ENCODE measurements around the gene SCAMP3. TPM values are rescaled to one million over a fixed set of nuclear protein-coding genes. Genes with fewer than 3 reads are reported as not detected.
A peak's percentile ranks its signal among the peaks of the same experiment; 100 is the strongest.
"Not testable (repeated sequence)": the region's sequence is repeated elsewhere in the genome, so short reads cannot be mapped to it uniquely, and the experiment has no call there.

SCAMP3 gene
- total and polyA plus RNA-seq, 8 donors = 7.0 to 48.4 (median 28.7) TPM

DNA sequence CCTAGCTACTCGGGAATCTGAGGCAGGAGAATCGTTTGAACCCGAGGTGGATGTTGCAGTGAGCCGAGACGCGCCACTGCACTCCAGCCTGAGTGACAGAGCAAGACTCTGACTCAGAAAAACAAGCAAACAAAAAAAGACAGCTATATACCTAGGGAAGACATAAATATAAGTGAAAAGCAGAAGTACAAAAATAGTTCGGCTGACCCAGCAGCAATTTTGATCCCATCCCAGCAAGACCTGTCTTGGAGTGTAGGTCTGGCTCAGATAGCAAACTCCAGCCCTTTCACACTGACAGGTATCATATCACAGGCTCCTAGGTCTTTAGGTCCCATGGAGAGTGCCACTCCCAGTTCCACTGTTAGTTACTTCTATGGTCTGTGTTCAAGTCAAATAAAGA lies 39.1 kb downstream of the SCAMP3 start:
- 74 to 86% (median 83%) methylated on average over 7 of the region's 7 CpGs for WGBS, 5 donors
- no peak overlapping the region for H3K4me3 ChIP-seq
- DNase-seq = no peak
- no peaks in the 10 kb centered on the region for H3K27me3 ChIP-seq
- H3K9me3 ChIP-seq = no peaks in the 10 kb centered on the region
- peaks cover 11 to 49% (median 28%) of the 10 kb centered on the region in 4 donors for H3K4me1 ChIP-seq
- TF ChIP-seq POLR2A (IDR thresholded peaks at IDR 0.05) = no peak
- TF ChIP-seq, protein P1, sequence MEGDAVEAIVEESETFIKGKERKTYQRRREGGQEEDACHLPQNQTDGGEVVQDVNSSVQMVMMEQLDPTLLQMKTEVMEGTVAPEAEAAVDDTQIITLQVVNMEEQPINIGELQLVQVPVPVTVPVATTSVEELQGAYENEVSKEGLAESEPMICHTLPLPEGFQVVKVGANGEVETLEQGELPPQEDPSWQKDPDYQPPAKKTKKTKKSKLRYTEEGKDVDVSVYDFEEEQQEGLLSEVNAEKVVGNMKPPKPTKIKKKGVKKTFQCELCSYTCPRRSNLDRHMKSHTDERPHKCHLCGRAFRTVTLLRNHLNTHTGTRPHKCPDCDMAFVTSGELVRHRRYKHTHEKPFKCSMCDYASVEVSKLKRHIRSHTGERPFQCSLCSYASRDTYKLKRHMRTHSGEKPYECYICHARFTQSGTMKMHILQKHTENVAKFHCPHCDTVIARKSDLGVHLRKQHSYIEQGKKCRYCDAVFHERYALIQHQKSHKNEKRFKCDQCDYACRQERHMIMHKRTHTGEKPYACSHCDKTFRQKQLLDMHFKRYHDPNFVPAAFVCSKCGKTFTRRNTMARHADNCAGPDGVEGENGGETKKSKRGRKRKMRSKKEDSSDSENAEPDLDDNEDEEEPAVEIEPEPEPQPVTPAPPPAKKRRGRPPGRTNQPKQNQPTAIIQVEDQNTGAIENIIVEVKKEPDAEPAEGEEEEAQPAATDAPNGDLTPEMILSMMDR (IDR thresholded peaks at IDR 0.05) = no peak
- TF ChIP-seq EP300 (IDR thresholded peaks at IDR 0.05) = no peak
- H3K36me3 ChIP-seq = no peaks in the 10 kb centered on the region
- H3K27ac ChIP-seq = no peak overlapping the region
- intact Hi-C loops (cut with DNase I; ENCODE audit: low total_unique reads) = loop anchor here (10.0 kb wide), 1 partner anchor 48 kb away; the partner anchor contains the start of genes KRTCAP2 and TRIM46

DNA sequence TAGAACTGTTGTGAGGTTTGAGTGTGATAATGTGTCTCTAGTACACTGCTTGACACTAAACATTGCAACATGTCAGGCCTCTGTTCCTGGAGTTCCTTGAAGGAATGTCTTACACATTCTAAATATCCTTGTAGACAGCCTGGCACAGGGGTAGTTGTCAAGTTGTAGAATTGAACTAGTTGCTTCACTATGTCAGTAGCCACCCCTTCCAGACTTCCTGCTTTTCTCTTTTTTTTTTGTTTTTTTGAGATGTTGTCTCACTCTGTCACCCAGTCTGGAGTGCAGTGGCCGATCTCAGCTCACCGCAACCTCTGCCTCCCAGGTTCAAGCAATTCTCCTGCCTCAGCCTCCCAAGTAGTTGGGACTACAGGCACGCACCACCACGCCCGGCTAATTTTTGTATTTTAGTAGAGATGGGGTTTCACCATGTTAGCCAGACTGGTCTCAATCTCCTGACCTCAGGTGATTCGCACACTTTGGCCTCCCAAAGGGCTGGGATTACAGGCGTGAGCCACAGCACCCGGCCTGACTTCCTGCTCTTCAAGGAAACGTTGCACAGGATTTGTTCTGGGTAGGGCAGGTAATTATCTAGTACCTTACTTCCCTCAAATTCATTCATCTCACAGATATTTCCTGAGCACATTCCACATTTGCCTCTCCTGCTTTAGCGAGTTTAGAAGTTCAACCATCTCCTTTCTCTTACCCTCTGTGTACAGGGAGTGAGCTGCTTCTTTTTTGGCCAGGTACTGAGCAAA lies 41.8 kb downstream of the SCAMP3 start:
- H3K4me1 ChIP-seq = peaks cover 5 to 28% (median 11%) of the 10 kb centered on the region in 4 donors
- H3K9me3 ChIP-seq, DNase-seq, H3K36me3 ChIP-seq, H3K27ac ChIP-seq, H3K27me3 ChIP-seq, H3K4me3 ChIP-seq: not testable (repeated sequence)
- 81 to 87% (median 84%) methylated on average over 10 of the region's 10 CpGs for WGBS, 5 donors
- intact Hi-C loops (cut with DNase I; ENCODE audit: low total_unique reads) = loop anchor here (10.0 kb wide), 1 partner anchor 46 kb away; the partner anchor contains the start of genes KRTCAP2 and TRIM46

DNA sequence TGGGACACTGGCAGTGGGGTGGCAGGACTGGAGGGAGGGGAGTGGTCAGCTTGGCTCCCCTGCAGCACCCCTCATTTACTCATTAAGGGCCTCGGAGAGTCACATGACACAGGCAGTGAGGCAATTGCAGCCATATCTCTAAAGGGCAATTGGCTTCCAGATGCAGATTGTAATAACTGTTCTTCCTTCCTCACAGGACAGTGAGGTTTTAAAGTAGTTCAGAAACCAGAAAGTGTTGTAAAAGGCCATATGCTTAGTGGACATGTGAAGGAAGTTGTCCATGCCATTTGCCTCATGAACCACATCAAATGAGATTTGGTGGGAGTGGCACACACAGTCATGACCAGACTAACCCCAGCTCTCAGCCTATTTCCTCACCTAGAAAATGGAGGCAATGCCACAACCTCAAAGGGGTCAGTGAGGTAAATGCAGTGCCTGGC lies 42.5 kb downstream of the SCAMP3 start:
- peak overlapping the region in 1 of 5 donors; percentile 5 for H3K27ac ChIP-seq
- H3K4me3 ChIP-seq = peak overlapping the region in 1 of 4 donors; percentile 5
- intact Hi-C loops (cut with DNase I; ENCODE audit: low total_unique reads) = loop anchor here (10.0 kb wide), 1 partner anchor 45 kb away; the partner anchor contains the start of genes KRTCAP2 and TRIM46
- DNase-seq = peak in 1 of 2 donors; percentile 69
- no peaks in the 10 kb centered on the region for H3K9me3 ChIP-seq
- H3K4me1 ChIP-seq = peaks cover 5 to 20% (median 9%) of the 10 kb centered on the region in 4 donors
- no peaks in the 10 kb centered on the region for H3K27me3 ChIP-seq
- TF ChIP-seq EP300 (IDR thresholded peaks at IDR 0.05) (no peak), POLR2AphosphoS5 (IDR thresholded peaks at IDR 0.05) (no peak), POLR2A (IDR thresholded peaks at IDR 0.05) (no peak)
- peaks cover 0 to 17% (median 10%) of the 10 kb centered on the region in 4 donors for H3K36me3 ChIP-seq
- 6 to 21% (median 9%) methylated on average over 1 of the region's 1 CpG for WGBS, 5 donors

DNA sequence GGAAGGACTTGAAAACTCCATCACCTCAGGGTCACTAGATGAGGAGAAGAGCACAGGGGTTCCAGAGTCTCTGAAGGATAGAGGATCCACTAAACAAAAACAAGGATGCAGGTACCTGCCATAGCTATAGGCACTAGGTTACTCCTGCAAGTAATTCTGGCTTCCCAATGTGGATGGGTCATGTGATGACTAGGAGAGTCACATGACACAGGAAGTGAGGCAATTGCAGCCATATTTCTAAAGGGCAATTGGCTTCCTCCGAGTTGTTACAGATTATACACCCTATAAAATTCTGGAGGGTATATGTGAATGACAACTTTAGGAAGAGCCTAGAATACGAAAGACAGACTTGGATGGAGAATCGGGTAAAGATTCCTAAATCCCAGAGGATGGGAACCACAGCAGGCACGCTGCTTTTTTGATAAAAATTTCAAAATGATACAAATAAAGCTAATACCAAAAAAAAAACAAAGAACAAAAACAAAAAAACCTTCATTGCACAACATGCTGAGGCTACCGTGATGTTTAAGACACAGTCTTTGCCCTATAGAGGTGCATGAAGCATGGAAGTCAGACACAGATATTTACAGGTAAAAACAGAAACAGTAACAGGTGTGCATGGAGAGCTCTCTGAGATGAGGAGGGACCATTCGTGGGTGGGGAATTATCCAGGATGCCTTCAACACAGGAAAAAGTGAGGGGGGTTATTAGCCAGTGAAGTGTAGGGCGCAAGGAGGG lies 43.1 kb downstream of the SCAMP3 start:
- H3K4me3 ChIP-seq = peak overlapping the region in 1 of 4 donors; percentile 5
- peaks cover 5 to 14% (median 9%) of the 10 kb centered on the region in 4 donors for H3K4me1 ChIP-seq

DNA sequence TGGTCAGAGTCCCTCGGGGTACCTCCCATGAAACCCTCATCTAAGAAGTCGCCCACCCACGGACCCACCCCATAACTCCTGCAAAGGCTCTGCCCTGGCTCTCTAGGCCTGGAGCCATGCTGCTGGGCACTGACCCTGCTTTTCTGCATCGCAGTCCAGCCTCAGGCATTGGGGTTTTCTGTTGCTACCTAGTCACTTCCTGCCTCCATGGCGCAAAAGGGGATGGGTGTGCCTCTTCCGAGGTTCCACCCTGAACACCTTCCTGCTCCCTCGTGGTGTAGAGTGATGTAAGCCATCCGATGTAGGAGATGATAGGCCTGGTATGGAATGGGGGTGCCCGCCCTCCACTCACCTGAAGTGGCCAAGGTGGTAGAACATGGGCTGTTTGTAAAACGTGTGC lies 47.5 kb downstream of the SCAMP3 start:
- H3K9me3 ChIP-seq; H3K27me3 ChIP-seq; H3K4me3 ChIP-seq; H3K27ac ChIP-seq; DNase-seq; intact Hi-C loops (cut with DNase I; ENCODE audit: low total_unique reads): not testable (repeated sequence)
- peaks cover 0 to 42% (median 28%) of the 10 kb centered on the region in 4 donors for H3K36me3 ChIP-seq
- H3K4me1 ChIP-seq = peaks cover 8 to 21% (median 13%) of the 10 kb centered on the region in 4 donors
- WGBS, 5 donors = 29 to 79% (median 76%) methylated on average over 1 to 9 of the region's 10 CpGs

More for the DNA sequence above, 43.1 kb downstream of the SCAMP3 start:
- no peak for TF ChIP-seq POLR2A (IDR thresholded peaks at IDR 0.05)
- TF ChIP-seq POLR2AphosphoS5 (IDR thresholded peaks at IDR 0.05) = peak in 1 of 3 donors; percentile 57
- TF ChIP-seq EP300 (IDR thresholded peaks at IDR 0.05) = no peak
- TF ChIP-seq, protein P1 (IDR thresholded peaks at IDR 0.05) = no peak
- Histone ChIP-seq H3K27me3 (no peaks in the 10 kb centered on the region), H3K9me3 (no peaks in the 10 kb centered on the region), H3K27ac (peak overlapping the region in 1 of 5 donors; percentile 5), H3K36me3 (peaks cover 0 to 19% (median 11%) of the 10 kb centered on the region in 4 donors)
- 35 to 43% (median 41%) methylated on average over 7 of the region's 7 CpGs for WGBS, 5 donors
- DNase-seq = peak in 1 of 2 donors; percentile 87
- intact Hi-C loops (cut with DNase I; ENCODE audit: low total_unique reads) = no loop called here

DNA sequence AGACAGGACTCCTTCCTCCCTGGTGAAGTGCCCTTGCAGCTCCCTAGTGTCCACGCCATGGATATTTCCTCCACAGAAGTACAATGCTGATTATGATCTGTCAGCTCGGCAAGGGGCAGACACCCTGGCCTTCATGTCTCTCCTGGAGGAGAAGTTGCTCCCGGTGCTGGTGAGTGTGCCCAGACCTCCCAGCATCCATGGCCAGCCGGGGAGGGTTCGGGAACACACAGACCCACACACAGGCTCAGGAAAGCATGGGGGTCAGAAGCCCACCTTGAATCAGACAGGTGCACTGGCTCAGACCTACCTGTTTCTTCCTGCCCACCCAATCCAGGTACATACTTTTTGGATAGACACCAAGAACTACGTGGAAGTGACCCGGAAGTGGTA lies 50.1 kb downstream of the SCAMP3 start:
- Histone ChIP-seq H3K36me3 (peaks cover 0 to 42% (median 28%) of the 10 kb centered on the region in 4 donors), H3K27ac (peak overlapping the region in 2 of 5 donors; percentile 4 to 43), H3K4me1 (peaks cover 22 to 29% (median 27%) of the 10 kb centered on the region in 4 donors)
- 59 to 87% (median 78%) methylated on average over 3 to 7 of the region's 7 CpGs for WGBS, 5 donors
- H3K27me3 ChIP-seq; H3K4me3 ChIP-seq; DNase-seq; intact Hi-C loops (cut with DNase I; ENCODE audit: low total_unique reads); H3K9me3 ChIP-seq: not testable (repeated sequence)

DNA sequence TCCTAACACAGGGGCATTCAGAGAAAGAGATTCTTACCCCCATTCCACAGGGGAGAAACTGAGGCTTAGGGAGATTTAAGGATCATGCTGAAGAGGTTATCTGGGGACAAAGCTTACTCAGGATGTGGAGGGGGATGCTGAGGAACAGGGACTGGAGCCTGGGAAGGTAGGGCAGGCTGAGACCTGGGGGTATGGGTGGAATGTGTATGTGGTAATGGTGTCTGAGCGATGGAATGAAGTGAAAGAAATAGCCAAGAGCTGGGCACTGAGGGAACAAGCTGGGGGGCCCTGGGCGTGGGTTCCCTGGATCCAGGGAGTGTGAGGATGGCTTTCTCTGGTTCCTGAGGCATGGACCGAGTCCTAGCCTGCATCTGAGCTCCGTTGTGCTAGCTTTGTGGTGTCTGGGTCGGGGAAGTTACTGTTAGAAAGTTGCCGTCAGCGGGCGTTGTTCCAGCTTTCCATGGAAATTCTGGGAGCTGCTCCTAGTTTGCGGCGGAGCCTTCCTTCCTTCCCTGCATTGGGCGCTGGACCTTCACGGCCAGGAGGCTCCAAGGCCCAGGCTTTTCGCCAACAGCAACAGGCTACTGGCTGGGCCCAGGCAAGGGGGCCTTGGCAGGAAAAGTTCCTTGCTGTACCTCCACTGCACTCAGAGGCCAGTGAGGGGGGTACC lies 50.6 kb downstream of the SCAMP3 start:
- 71 to 90% (median 76%) methylated on average over 11 to 13 of the region's 13 CpGs for WGBS, 5 donors
- intact Hi-C loops (cut with DNase I; ENCODE audit: low total_unique reads); DNase-seq; H3K27me3 ChIP-seq; H3K9me3 ChIP-seq: not testable (repeated sequence)
- Histone ChIP-seq H3K27ac (peak overlapping the region in 2 of 5 donors; percentile 4 to 43), H3K4me3 (peak overlapping the region in 1 of 4 donors; percentile 4), H3K4me1 (peaks cover 26 to 34% (median 33%) of the 10 kb centered on the region in 4 donors), H3K36me3 (peaks cover 0 to 42% (median 28%) of the 10 kb centered on the region in 4 donors)

All from stomach (tissue), 9 donors.